H1 (cell line): ENCODE data around the gene OR4Q2. TPM values are rescaled to one million over a fixed set of nuclear protein-coding genes. Genes with fewer than 3 reads are reported as not detected.

Experiments used
- GABPA ChIP-seq: IDR thresholded peaks from 2 replicates; pipeline ENCODE4 v1.6.1; 2011; ENCODE audit warnings: mild to moderate bottlenecking, low read length, moderate library complexity, borderline replicate concordance; ENCODE audit not compliant: insufficient read depth
- MAFK ChIP-seq: IDR thresholded peaks from 2 replicates; pipeline ENCODE4 v1.6.1; 2012; ENCODE audit warnings: low read depth, mild to moderate bottlenecking, improper control_type of control experiment, low read length
- RBBP5 ChIP-seq: IDR thresholded peaks from 2 replicates; pipeline ENCODE4 v1.7.1; 2012; ENCODE audit warnings: low read depth, mild to moderate bottlenecking, inconsistent platforms, low read length, moderate library complexity, borderline replicate concordance
- SUZ12 ChIP-seq: fragments of 200-600 bp; sonication (generic); IDR thresholded peaks from 2 replicates; pipeline ENCODE4 v1.6.1; 2012; ENCODE audit warnings: mild to moderate bottlenecking, inconsistent platforms, low read length, moderate library complexity, mixed read lengths
- TCF12 ChIP-seq: IDR thresholded peaks from 2 replicates; pipeline ENCODE4 v1.6.1; 2011; ENCODE audit warnings: low read depth, mild to moderate bottlenecking, low read length
- polyA plus RNA-seq, 7 experiments: library from polyadenylated mRNA; depleted of rRNA in 3 of 7; stranded (reverse) in 5 of 7; unstranded in 2 of 7; fragments of >200 nt in 5 of 7; fragments of 200-250 nt in 2 of 7; gene quantifications; 1 replicate in 5 of 7; 2 replicates in 1 of 7; 4 replicates in 1 of 7; pipeline versions ENCODE4 v1.2.1 to v1.2.3, GENCODE V29; 2011 to 2013; ENCODE audit warnings: missing spikeins in 2 of 7, mixed read lengths in 2 of 7
- total RNA-seq: library from RNA; stranded (reverse); fragmentation: NEBNext Ultra II Directional; extraction: Animal tissue kit (Norgen Biotek cat#: 25700); gene quantifications from 2 replicates; pipeline ENCODE4 v1.2.1, GENCODE V29; 2021
- TF ChIP-seq, protein P1 (sequence below): IDR thresholded peaks from 2 replicates; pipeline ENCODE4 v1.6.1; 2011; ENCODE audit warnings: low read depth, mild to moderate bottlenecking, low read length; ENCODE audit not compliant: insufficient read depth

OR4Q2 gene
- total and polyA plus RNA-seq, 2 of the 8 experiments (the other 6 are each of a cell fraction or from before 2014, with no cell fraction given), result not detected

DNA sequence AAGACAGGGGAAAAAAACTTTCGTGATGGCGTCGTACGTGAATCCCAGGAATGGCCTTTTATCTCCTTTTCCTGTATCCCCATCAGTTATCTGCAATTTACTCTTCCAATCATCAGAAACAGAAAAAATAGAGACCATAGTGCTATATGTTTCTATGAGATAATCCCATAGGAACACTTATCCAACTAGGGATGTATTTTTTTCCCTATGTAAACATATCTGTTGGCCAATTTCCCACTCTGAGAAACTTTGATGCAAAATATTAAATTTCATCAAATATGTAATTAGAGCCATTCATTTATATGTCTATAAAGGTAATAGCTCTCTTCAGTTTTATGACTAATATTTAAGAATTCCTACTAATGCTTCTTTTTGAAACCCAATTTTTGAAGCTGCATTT lies 34.0 kb downstream of the OR4Q2 start, which contains the start of gene OR4K13 (continued):
- TF ChIP-seq, protein P1, sequence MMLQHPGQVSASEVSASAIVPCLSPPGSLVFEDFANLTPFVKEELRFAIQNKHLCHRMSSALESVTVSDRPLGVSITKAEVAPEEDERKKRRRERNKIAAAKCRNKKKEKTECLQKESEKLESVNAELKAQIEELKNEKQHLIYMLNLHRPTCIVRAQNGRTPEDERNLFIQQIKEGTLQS, result no peak
- TF ChIP-seq TCF12, result no peak
- no peak for TF ChIP-seq MAFK
- TF ChIP-seq SUZ12, result no peak
- TF ChIP-seq GABPA, result no peak
- TF ChIP-seq RBBP5, result no peak
